CD1c-positive myeloid dendritic cell (primary cell): Measurements from ENCODE around the gene DPCD.
"Not testable (repeated sequence)": the region's sequence is repeated elsewhere in the genome, so short reads cannot be mapped to it uniquely, and the experiment has no call there.

Source experiments
- DNase-seq: peaks from one replicate; pipeline ENCODE4 v3.0.0-alpha.2; 2016; ENCODE audit errors: extremely low spot score

Gene DPCD

DNA sequence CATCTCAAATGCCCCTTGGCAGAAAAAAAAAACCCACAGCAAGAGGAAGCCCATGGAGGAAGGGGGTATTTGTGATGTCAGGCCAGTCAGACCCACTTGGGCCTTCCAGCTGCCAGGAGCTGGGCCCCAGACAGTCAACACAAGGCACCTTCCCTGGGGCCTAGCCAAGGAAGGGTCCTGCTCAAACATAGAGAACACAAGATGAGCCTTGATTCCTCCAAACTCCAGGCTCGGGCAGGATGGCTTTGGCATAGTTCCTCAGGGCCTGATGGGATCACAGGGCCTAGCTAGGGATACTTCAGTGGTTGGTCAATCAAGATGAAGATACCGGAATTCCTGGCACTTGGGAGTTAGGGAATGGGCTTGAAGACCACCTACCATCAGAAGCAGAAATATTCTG, 30.8 kb downstream of the DPCD start:
- DNase-seq = no peak

DNA sequence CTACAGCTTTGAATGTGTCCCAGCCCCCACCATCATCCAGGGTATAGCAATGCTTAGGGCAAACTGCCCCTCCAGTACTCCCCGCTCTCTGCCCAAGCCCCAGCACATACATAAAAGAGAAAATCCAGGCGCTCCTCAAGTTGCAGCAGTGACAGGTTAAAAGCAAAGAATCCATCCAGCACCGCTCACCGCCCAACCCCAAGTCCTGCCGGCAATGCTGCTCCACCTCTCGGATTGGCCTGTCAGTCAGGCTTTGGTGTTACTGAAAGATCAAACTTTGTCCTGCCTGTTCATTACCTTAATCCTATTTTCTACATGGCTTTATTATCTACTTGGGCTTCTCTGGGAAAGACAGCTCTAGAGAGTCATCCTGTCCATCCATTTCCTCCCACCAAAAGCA, 31.9 kb downstream of the DPCD start:
- no peak for DNase-seq

DNA sequence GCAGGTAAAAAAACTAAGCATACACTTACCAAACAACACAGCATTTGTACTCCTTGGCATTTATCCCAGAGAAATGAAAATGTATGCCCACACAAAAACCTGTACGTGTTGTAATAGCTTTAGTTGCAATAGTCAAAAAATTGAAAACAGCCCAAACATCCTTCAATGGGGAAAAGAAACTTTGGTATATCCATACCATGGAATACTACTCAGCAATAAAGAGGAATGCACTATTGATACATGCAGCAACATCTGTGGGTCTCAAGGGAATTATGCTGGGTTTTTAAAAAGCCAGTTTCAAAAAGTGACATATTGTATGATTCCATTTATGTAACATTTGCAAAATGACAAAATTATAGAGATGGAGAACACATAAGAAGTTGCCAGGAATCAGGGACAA, 35.4 kb downstream of the DPCD start:
- DNase-seq = no peak

DNA sequence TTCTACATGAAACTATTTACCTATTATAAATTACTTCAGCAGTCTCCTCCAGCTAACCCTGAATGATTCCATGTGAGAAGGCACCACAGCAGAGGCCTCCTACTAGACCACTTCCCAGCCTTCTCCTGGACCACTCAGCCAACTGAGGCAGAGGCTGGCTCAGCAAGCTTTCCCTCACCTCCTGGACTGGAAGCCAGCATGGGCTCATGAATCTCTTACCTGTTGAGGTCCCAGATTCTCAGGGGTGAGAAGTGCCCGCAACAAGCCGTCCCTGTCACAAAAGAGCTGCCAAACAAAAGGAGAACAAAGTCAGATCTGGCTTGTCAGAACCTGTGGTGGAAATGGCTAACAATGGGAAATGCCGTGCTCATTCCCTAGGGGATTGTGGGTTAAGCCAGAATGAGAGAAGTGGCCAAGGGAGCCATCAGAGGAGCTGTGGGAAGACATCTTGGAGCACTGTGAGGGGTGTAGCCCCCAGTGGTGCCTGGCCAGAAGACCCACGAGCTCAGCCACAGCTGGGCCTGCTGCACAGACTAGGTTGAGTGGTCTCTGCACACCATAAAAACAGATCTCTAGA, 36.5 kb downstream of the DPCD start:
- DNase-seq = no peak

DNA sequence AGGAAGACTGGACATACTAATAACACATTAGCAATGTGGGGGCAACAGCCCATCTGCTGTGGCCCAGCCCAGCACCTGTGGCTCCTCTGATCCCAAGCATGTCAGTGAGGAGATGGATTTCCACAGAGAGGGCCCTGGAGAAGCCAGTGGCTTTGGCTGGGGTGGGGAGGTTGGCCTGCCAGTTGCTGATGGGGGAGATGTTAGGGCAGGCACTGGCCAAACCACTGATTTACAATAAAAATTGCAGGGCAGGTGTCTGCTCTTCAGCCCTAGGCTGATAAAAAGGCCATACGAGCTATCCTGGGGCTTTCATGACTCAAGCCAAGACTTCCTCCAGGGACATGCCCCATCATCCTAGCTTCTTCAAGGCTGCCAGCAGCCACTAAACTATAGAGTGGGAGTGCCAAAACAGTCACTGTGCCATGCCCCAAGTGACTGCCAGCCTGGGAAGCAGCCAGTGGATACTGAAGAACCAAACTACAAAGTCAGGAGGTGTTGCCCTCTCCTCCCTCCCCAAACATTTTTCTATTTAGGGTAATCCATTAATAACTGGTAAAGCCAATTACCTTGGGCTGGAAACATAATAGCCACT, 37.8 kb downstream of the DPCD start:
- DNase-seq = no peak

DNA sequence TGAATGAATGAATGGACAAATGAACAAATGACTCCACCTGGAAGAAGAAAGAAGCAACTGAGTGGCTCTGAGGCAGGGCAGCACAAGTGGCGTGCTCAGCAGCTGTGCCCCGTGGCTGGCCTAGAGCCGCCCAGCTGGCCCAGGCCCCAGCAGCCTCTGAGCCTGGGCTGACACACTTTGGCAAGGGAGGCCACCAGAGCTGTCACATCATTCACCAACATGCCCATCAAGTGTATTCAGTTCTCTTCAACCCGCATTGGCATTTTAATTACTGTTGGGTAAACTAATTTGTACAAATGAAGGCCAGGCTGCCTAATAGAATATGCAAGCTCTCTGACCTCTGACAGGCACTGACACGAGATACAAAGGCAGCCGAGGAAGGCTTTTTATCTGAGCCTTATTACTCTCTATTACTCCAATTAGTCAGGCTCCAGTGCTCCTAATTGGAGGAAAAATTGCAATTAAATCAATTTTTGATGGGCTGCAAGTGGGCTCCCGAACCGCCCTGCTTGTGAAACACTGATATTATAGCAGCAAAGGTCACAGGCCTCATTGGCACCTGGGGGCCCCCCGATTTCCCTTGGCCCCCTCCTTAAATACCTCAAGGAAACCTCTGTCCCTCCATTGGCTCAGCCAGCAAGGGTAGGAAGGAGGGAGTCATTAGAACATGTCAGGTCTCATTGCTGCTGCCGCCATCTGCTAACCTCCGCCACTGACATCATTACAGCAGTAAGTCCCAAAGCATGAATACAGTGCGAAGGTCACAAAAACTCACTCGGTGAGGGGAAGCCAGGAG, 41.9 kb downstream of the DPCD start:
- no peak for DNase-seq

DNA sequence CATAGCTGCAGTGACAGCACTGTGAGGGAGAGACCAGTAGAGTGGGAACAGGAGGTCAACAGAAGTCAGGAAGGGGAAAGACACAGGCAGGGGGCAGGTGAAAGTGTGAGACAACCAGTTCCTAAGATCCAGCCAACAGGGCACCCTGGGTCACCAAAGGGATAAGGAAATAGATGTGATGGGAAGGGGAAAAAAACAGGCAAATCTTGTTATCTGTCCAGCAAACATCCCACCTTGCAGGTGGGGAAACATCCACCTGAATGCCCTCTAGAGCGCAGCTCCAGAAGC, 42.5 kb downstream of the DPCD start:
- no peak for DNase-seq

DNA sequence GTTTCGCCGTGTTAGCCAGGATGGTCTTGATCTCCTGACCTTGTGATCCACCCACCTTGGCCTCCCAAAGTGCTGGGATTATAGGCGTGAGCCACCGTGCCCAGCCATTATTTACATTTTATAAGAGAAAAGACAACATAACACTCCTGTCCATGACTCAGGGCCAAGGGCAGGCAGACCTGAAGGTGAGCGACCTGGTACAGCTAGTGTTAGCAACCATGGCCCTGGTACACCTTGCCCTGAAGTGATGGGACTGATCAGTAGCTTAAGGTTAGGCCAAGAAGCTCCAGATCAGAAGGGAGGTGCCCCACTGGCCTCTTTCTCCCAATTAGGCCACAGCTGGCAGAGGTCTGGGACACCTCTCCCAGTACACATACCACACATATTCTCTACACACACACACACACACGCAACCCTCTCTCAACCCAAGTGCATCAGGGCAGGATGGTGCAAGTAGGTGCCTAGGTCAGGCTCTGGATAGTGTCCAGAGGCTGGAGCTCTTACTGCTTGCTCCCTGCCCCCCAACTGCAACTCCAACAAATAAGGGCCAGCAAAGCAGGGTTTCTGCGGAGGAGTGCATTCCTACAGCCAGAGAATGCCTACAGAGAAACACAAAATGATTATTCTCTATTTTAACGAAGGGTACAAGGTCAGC, 43.8 kb downstream of the DPCD start:
- DNase-seq = no peak

DNA sequence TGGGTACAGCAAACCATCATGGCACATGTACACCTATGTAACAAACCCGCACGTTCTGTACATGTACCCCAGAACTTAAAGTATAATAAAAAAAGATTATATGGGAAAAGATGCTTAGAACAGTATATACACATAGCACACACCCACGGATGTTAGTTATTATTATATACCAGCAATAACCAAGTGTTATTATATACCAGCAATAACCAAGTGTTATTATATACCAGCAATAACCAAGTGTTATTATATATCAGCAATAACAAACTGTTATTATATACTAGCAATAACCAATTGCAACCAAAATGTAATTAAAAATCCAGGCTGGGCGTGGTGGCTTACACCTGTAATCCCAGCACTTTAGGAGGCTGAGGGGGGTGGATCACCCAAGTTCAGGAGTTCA, 45.4 kb downstream of the DPCD start:
- not testable (repeated sequence) for DNase-seq

DNA sequence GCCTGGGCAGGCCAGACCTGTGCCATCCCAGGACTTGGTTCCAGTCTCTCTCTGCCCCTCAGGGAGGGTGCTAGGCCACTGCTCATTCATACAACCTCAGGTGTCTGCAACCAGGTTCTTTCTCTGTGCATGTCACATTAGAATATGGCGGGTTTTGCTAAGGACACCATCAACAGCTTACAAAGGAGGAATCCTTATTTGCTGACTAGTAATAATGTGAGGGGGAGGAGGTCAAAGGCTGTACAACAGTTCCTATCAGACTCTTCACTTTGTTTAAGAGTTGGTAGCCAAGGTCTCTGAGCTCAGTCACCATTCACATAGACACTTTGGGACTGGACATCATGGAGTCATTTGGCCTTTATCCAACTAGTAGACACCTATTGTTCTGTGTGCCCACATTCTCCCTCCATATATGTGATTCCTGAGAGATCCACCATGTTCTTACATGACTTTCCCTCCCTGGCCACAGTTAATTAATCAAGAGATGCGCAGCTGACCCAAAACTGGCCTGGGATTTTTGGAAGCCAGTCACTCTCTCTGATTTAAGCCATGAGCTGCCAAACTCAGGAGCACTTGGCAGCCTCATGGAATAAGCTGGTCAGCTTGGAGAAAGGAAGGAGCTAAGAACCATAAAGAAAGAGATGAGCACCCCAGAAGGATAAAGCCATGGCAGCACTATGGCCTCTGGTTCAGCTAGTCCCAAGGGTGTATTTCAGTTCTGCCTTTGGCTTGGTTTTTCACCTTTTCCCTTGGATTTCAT, 51.2 kb downstream of the DPCD start:
- no peak for DNase-seq

DNA sequence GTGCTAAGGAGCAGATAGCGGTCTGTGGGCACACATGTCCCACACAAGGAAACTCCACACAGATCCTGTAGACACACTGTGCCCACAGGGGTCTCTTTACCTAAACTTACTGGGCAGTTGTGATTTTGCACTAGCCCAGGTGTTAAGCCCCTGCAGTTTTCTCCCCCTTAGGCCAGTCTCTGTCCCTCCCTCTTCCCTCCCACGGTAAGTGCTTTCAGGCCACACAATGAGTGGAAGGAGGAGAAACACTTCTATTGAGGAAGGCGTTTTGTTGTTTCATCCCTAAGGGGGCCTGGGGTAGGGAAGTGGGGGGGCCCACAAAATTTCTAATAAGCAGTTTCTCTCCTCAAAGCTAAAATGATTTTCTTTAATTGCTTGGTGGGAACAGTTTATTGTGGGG, 55.4 kb downstream of the DPCD start:
- DNase-seq = no peak

DNA sequence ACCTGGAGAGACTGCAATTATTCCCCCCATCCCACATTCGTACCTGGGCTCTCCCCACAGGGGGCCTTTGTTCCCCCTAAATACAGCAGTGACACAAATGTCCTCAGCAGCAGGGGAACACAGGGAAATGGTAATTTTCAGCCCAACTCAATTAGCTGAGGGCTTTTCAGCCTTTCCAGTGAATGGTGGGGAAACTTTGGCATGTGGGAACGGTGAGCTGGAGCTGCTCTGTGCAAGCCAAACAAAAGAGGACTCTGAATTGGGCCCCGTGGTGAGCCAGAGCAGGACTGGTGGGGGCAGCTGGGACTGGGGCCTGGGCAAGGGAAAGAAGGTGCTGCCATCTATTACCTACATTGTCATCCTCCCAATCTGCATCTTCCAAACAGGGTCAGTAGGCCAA, 55.9 kb downstream of the DPCD start:
- no peak for DNase-seq

DNA sequence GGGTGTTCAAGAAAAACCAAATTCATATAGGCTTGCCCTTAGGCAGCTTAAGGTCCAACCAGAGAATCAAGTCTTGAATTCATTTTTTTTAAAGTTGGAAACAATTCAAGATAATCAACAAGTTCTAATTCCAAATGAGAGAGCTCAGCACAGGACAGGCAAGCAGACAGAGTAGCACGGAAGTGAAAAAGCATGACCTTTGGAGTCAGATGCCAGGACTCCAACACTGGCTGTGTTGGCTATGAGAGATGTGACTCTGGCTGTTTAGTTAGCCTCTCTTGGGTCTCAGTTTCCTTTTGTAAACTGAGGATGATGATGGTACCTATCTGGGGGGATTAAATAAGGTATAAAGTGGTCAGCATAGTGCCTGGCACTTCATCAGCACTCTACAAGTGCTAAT, 57.5 kb downstream of the DPCD start:
- no peak for DNase-seq

DNA sequence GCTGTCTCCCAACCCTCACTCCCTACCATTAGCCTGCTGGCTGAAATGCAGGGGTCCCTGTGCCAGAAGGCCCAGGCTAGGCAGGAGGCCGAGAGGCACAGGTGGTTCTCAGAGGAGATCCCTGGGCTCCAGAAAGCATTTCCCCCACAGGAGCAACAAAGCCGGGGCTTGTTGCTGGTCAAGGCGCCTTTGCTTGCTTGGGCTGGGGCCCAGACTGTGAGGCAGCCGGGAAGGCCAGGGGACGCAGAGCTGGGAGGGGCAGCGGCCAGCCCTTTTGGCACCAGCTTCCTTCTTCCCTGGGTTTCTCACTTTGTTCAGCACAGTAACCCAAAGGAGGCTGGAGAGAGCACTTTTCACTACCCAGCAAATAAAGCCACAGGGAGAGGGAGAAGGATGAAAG, 58.2 kb downstream of the DPCD start:
- DNase-seq = no peak

DNA sequence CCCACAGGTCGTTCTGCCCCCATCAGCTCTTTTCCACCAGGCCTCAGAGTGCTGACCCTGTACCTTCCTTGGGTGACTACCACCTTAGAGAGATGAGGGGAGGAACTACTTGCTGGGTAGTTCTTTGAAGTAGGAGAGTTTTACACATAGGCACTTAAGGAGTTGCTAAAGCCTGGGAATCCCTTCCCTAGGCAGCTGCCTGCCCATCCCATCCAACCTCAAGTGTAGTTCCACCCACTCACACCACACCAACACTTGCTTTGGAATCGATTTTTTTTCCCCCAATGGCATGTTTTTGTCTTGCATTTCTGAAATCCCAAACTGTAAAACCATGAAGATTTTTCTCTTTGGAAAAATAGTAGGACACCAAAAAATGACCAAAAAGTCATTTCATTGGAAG, 59.1 kb downstream of the DPCD start:
- no peak for DNase-seq

DNA sequence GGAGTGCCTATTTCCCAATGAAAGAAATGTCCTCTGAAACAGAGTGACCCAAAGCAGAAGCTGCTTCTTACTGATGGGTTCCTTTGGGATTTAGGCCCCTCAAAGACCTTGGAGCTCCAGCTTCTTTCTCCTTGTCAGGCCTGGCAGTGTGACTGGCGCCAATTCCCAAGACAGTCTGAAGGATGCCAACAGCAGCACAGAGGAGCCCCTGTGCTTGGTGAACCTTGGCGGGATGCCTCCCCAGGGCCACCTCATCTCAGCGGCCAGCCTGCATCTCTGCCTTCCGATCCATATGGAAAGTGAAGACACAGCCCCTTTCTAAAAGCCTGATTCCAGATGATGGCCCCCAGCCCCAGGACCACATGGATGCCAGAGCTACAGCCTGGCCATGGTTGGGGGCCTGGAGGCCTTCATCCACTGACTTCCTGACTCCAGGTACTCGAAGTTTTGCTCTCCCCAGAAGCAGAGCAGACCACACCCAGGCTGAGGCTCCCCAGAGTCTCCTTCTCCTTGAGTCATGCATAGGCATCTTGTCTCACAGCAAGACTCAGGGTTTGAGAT, 61.5 kb downstream of the DPCD start:
- DNase-seq = no peak

DNA sequence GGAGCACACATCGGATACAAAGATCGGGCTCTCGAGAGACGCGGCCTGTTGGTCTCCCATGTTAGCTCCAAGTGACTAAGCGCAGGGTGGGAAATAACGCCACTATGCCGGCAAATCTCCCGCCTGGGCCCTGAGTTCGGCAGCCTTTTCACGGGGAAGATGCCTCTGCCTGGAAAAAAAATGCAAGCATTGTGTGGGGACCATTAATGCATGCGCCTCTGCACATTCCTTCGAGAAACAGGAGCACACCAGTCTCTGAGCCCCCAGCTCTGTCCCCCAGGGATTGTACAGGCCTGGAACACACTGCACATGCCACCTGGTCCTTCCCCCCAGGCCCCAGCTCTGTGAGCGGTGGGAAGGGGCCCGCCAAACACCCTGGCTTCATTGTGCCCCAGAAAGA, 62.7 kb downstream of the DPCD start:
- no peak for DNase-seq

DNA sequence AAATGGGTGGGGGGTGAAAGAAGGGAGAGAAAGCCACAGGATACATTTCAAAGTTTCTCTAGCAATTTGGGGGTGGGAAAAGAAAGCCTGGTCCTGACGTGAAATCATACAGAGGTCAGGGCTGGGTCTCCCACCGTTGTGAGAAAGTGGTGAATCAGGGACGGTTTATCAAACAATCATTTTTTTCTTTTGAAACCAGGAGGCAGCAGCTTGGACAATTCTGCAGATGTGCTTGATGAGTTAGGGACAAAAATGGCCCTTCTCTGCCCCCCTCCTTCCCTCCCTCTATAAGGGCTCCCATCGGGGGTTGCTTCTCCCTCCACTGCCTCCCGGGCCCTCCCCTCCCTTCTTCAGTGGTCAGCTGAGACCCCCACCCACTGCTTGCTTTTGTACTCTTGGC, 63.2 kb downstream of the DPCD start:
- DNase-seq = no peak

DNA sequence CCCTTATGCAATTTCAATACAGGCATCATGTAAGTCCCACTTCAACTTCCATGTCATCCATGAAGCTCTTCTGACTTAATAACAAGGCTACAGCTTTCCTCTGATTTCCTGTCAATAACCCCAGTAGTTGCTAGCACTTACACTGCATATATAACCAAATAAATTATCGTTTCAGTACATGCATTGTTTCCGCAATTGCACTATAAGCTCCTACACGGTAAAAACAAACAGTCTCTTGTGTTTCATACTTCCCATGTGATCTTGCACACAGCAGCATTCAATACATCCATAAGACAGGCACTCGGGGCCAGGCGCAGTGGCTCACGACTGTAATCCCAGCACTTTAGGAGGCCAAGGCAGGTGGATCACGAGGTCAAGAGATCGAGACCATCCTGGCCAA, 65.4 kb downstream of the DPCD start:
- no peak for DNase-seq

DNA sequence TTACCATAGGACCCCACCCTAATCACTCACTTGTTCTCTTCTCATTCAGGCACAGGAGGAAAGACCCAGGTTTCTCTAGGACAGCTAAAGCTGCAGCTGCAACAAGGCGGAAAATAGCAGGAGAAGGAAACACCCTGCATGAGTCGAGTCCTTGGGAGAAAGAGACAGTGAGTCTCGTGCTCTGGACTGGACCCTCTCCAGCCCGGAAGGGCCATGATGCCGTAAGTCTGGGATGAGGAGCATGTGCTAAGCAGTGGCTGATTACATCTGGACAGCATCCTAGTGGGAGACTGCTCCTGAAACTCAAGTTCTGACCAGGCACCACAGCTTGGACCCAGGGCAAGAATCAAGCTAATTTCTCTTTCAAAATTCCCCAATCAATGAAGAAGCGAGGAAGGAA, 67.4 kb downstream of the DPCD start:
- no peak for DNase-seq

DNA sequence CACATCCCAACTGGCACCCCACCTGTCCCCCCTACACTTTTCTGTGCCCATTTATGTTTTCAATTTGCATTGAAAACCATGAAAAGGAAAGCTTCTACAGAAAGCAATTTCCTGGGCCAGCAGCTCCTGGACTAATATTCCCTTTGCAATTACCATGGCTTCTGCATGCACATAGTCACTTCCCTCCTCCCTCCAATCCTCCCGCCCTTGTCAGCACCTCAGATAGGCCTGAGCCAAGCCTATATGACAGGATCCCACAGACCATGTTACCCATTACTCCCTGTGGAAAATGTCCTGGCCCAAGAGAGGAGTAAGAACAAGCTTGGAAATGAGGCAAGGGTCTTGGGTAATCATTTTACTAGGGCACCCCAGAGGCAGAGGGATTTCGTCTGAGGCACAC, 68.8 kb downstream of the DPCD start:
- DNase-seq = no peak

DNA sequence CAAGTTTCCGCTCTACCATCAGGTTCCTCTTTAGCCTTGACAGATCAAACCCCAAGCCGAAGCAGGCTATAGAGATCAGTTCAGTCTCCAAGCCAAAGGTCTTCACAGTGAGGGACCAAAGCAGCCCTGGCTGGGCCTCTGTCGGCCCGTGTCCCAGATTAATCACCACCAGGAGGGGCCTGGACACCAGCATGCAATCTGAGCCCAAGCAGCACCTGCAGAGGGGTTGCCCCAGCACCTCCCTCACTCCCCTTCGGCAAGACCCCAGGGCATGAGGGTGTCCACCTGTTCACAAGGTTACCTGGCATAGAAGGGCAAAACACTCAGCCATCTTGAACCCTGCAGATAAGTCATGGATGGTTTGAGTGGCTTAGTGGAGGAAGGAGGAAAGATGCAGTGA, 70.9 kb downstream of the DPCD start:
- no peak for DNase-seq
